HG02623 (cell line): ENCODE results near the gene APC.

Experiments used
- ATAC-seq: cut with Tn5 transposase; IDR thresholded peaks from one replicate; pipeline ENCODE4 v1.9.1; 2021; ENCODE audit warnings: moderate library complexity; ENCODE audit not compliant: unreplicated experiment

Gene APC

GRCh38 chr5:112776301-112776856 is 38.7 kb downstream of the APC start:
- ATAC-seq: no peak

DNA sequence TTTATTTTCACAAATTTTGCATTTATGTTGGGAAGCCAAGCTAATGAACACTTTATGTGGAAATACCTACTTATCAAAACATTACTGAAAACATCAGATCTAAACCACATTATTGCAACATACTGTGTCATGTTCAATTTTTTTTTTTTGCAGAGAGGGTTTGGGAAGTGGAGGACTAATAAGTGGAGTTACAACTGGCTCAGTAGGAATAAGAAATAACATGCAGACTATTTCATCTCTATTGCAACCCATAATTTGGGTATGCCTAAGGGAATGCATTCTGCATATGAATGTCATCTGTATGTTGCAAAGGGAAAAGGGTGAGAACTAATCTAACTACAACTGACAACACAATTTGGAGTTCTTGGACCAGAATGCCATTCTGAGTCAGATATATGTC is 41.8 kb downstream of the APC start:
- ATAC-seq: no peak

GRCh38 chr5:112784726-112785125 is 47.0 kb downstream of the APC start:
- ATAC-seq: no peak

DNA sequence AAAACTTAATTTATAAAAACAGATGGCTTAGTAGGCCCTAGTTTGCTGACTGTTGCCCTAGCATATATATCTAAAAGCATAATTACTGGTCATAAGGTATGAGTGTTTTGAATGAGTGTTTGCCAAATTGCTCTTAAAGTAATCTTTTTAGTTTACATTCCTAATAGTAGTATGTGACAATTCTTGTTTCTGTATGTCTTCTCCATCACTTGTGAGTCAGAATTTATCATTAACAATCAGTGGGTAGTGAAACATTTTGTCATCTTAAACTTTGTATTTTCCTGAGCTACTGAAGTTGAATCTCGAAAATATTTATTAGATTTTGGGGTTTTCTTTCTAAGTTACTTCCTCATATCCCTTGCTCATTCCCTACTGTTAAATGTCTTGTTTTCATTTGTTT is 49.6 kb downstream of the APC start:
- ATAC-seq: no peak

GRCh38 chr5:112787896-112788295 is 50.2 kb downstream of the APC start:
- ATAC-seq: no peak

DNA sequence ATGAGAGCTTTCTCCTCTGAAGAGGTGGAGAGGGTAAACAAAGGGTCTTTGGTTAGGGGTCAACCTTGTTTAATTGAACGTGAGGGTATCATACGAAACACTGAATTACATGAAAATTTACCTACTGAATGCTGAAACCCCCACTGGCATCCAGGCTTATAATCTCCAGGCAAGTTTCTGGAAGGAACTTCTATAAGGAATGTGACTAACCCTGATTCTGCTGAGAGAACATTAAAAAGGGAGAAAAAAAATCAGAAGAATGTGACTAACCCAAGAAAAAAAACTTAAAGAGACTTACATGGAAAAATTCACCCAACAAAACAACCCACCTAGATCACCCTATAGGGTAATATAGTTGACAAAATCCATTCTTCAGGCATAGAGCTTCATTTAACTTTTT is 55.5 kb downstream of the APC start:
- ATAC-seq: no peak

DNA sequence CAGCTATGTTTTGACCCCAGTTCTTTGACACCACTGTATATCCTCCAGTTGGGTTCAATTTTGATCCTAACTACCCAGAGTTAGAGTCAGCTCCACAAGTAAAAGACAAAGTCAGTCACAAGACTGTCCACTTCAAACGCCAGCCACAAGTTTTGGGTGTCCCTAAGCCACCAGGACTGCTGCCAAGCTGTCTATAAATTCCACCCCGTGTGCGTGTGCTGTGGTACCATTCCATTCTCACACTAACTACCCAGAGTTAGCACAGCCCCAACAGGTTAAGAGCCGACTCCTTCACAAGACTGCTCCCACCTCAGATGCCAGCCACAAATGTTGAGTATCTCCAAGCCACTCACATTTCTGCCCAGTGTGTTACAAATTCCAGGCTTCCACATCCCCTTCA is 56.7 kb downstream of the APC start:
- ATAC-seq: no peak

DNA sequence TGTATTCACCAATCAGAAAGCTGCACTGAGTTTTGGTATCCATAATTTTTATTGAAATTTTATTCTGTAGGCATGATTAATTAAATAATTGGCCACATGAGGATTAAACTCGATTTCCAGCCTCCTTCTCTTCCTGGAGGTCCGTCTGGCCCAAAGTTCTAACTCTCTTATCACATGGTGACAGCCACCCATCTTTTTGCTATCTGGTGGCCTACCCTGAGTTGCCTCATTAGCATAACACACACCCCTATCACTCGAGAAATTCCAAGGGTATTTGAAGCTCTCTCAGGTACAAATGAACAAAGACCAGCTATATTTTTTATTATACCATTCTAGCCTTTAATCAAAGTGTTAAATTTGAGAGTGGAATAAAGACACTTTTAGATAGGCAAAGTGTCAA is 57.7 kb downstream of the APC start:
- no peak for ATAC-seq

- ATAC-seq: no peak
These were observed 58.4 kb downstream of the APC start for GRCh38 chr5:112795944-112796678.

DNA sequence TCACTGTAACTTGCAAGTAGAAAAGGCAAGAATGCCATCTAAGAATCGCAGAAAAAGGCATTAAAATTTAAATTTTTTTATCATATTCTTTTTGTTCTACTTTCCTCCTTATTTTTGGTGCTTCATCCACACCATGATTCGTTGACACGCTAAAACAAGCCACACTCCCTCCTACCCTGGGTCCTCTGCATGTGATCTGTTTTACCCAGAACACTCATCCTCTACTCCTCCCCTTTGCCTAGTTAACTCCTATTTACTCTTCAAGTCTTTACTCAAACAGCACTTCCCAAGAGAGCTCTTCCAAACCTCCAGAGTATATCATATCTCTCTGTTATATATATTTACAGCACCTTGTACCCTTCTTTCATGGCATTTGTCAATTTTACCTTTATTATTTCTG is 62.0 kb downstream of the APC start:
- no peak for ATAC-seq

DNA sequence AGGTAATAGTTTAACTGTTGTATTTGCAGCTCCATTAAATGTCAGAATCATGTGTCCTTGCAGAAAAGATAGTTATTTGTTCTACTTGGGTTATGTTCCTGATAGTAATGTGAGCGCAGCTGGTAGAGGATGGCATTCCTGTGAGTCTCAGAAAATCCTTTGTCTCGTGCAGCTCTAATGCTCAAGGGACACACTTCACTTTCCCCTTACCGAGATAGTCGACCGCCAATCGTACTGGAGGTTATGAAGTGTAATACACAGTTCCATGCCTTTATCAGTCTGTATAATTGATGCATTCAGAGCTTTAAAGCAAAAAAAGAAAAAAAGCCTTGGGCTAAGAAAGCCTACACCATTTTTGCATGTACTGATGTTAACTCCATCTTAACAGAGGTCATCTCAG is 63.2 kb downstream of the APC start:
- no peak for ATAC-seq

DNA sequence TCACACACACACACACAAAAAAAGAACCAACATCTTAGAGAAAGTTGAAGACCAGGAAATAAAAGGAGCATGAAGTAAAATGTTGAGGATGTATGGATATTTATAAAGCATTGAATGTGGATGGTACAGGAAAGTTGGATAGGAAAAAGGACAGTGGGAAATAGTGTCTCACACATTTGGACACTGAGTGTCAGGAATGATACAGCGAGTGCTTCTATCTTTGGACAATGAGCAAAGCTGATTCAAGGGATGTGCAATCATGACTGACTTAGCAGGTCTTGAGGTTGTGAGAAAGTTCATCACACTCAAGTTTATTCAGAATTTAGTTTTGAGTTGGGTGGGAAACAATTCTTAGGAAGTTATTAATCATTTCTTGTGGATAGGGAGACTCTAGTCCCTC is 73.3 kb downstream of the APC start:
- ATAC-seq: no peak

- ATAC-seq: no peak
These were observed 74.9 kb downstream of the APC start for GRCh38 chr5:112812549-112812948.

GRCh38 chr5:112820246-112820645 is 82.6 kb downstream of the APC start:
- no peak for ATAC-seq

DNA sequence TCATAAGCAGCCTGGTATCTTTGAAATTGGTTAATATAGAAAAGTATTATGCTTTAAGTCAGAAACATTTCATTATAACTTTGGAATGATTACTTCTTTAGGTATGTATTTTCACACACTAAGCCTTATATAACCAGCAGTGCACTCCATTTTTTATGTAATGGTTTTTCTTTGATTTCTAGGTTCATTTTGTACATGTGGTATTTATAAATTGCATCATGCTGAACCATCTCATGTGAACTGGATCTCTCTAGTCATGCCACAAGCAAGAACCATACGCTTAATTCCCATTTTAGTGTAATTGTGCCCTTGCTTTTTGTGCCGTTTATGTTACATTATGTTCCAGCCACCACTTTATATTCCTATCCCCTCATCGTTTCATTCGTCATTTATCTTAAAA is 84.8 kb downstream of the APC start:
- no peak for ATAC-seq

GRCh38 chr5:112823181-112823580 is 85.5 kb downstream of the APC start:
- ATAC-seq: no peak

- ATAC-seq: no peak
These were observed 86.0 kb downstream of the APC start for GRCh38 chr5:112823656-112824055.

DNA sequence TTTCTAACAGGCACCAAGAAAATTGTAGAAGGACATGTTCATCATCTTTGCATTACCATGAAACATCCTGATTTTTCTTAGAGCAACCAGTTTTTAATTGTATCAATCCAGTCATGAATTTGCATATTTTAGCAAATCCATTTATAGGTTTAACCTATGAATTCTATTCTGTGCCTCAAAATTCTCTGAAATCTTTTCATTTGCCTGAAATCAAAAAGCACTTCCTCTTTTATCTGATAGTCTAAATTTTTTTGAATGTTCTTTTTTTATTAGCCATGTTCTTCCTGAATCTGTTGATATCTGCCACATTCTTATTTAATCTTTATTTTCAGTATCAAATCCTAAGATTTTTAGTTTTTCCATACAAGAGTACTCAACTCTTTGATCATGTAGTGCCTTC is 86.5 kb downstream of the APC start:
- ATAC-seq: no peak

GRCh38 chr5:112830378-112830777 is 92.7 kb downstream of the APC start:
- ATAC-seq: no peak

DNA sequence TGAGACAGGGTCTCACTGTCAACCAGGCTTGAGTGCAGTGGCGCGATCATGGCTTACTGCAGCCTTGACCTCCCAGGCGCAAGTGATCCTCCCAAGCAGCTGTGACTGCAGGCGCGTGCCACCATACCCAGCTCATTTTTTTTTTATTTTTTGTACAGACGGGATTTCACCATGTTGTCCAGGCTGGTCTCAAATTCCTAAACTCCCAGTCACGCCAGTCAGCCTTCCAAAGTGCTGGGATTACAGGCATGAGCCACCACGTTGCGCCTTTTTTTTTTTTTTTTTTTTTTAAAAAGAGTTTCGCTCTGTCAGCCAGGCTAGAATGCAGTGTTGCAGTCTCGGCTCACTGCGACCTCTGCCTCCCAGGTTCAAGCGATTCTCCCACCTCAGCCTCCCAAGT is 96.3 kb downstream of the APC start:
- ATAC-seq: no peak

DNA sequence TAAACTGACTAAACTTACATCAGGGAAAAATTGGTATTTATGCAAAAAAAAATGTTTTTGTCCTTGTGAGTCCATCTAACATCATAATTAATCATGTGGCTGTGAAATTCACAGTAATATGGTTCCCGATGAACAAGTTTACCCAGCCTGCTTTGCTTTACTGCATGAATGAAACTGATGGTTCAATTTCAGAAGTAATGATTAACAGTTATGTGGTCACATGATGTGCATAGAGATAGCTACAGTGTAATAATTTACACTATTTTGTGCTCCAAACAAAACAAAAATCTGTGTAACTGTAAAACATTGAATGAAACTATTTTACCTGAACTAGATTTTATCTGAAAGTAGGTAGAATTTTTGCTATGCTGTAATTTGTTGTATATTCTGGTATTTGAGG is 106.8 kb downstream of the APC start:
- no peak for ATAC-seq

DNA sequence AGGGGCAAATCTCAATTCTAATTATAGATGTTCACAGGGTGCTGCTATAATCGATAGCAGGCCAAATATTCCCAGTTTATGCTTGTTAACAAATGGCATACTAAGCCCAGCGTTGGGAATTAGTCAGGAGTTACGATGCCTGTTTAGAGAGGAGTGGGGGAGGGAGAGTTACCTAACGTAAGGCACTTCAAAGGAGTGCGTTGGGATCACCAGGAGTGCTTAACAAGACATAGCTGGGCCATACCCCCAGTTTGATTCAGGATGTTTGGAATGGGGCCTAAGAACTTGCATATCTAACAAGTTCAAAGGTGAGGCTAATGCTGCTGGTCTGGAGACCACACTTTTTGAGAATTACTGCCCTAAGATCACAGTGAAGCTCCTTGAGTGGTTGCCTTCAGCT is 108.9 kb downstream of the APC start:
- ATAC-seq: no peak

DNA sequence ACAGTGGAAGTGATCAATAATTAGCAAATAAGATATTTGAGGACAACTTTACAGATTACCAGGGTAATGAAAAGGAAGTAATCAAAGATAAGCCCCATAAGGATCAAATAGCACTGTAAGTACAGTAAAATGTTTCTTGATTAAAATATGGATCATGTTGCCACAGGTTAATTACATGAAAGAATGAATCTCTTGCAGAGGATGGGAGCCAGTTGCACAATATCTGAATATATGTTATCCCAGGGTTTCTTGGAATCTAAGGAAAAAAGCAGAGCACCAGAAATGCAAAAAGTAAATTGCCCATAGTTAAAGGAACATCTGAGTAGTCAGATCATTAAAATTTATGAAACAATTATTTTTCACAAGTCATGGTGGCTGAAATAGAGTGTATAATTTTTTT is 109.6 kb downstream of the APC start:
- no peak for ATAC-seq
